ENCODE results near the gene DNM1.
A peak's percentile ranks its signal among the peaks of the same experiment; 100 is the strongest.
"Not testable (repeated sequence)": the region's sequence is repeated elsewhere in the genome, so short reads cannot be mapped to it uniquely, and the experiment has no call there.

DNM1 gene

GRCh38 chr9:128226412-128226801 lies 23.2 kb downstream of the DNM1 start:
- DNase-seq = no peak

GRCh38 chr9:128230897-128231296 lies 27.7 kb downstream of the DNM1 start:
- DNase-seq = not testable (repeated sequence)

- no peak for DNase-seq
Observed at GRCh38 chr9:128231638-128232527, 28.7 kb downstream of the DNM1 start.

GRCh38 chr9:128232528-128233428 lies 29.6 kb downstream of the DNM1 start:
- no peak for DNase-seq

- no peak for DNase-seq
Observed at GRCh38 chr9:128233817-128234406, 30.7 kb downstream of the DNM1 start.

GRCh38 chr9:128242124-128242523 lies 38.9 kb downstream of the DNM1 start:
- DNase-seq = no peak

- DNase-seq = no peak
Observed at GRCh38 chr9:128242828-128243214, 39.6 kb downstream of the DNM1 start.

- DNase-seq = no peak
Observed at GRCh38 chr9:128243215-128244018, 40.2 kb downstream of the DNM1 start.

- no peak for DNase-seq
Observed at GRCh38 chr9:128244091-128244836, 41.1 kb downstream of the DNM1 start.

GRCh38 chr9:128244837-128245231 lies 41.7 kb downstream of the DNM1 start:
- DNase-seq = no peak

- no peak for DNase-seq
Observed at GRCh38 chr9:128245421-128246151, 42.4 kb downstream of the DNM1 start.

- no peak for DNase-seq
Observed at GRCh38 chr9:128246471-128246870, 43.3 kb downstream of the DNM1 start.

GRCh38 chr9:128247226-128247803 lies 44.1 kb downstream of the DNM1 start:
- DNase-seq = no peak

GRCh38 chr9:128249558-128249907 lies 46.4 kb downstream of the DNM1 start:
- no peak for DNase-seq

- DNase-seq = peak; percentile 97
Observed at GRCh38 chr9:128249908-128250838, 47.0 kb downstream of the DNM1 start.

- DNase-seq = no peak
Observed at GRCh38 chr9:128250839-128251731, 47.9 kb downstream of the DNM1 start.

- no peak for DNase-seq
Observed at GRCh38 chr9:128251732-128252100, 48.5 kb downstream of the DNM1 start.

GRCh38 chr9:128252317-128253139 lies 49.3 kb downstream of the DNM1 start:
- no peak for DNase-seq

Data from activated gamma-delta T cell treated with Interleukin-2 at 50 U/mL for 16 hours (primary cell).